Non-pigmented ciliary epithelial cell (primary cell): ENCODE data around the gene AFAP1.

Experiments used
- DNase-seq: peaks from one replicate; pipeline ENCODE4 v3.0.0-alpha.2; 2010; ENCODE audit warnings: low read depth

AFAP1 gene

GRCh38 chr4:7841071-7841470 is 98.6 kb downstream of the AFAP1 start:
- no peak for DNase-seq

GRCh38 chr4:7839856-7840255 is 99.8 kb downstream of the AFAP1 start:
- no peak for DNase-seq

GRCh38 chr4:7838136-7838782 is 101.4 kb downstream of the AFAP1 start:
- DNase-seq: no peak

GRCh38 chr4:7837597-7838135 is 102.0 kb downstream of the AFAP1 start:
- DNase-seq: no peak

- no peak for DNase-seq
These were observed 107.6 kb downstream of the AFAP1 start for GRCh38 chr4:7831858-7832730.

GRCh38 chr4:7831330-7831729 is 108.3 kb downstream of the AFAP1 start:
- peak; percentile 85 for DNase-seq

GRCh38 chr4:7830747-7831146 is 108.9 kb downstream of the AFAP1 start:
- no peak for DNase-seq

GRCh38 chr4:7829652-7830580 is 109.7 kb downstream of the AFAP1 start:
- no peak for DNase-seq

GRCh38 chr4:7828793-7829301 is 110.8 kb downstream of the AFAP1 start:
- no peak for DNase-seq

- peak; percentile 99 for DNase-seq
These were observed 111.5 kb downstream of the AFAP1 start for GRCh38 chr4:7828011-7828720.

GRCh38 chr4:7827566-7827965 is 112.1 kb downstream of the AFAP1 start:
- no peak for DNase-seq

GRCh38 chr4:7826909-7827306 is 112.8 kb downstream of the AFAP1 start:
- no peak for DNase-seq

- no peak for DNase-seq
These were observed 113.3 kb downstream of the AFAP1 start for GRCh38 chr4:7826176-7826908.

GRCh38 chr4:7824218-7824617 is 115.4 kb downstream of the AFAP1 start:
- no peak for DNase-seq

- no peak for DNase-seq
These were observed 116.2 kb downstream of the AFAP1 start for GRCh38 chr4:7823416-7823824.

- no peak for DNase-seq
These were observed 116.8 kb downstream of the AFAP1 start for GRCh38 chr4:7822877-7823276.

- DNase-seq: no peak
These were observed 117.5 kb downstream of the AFAP1 start for GRCh38 chr4:7822137-7822505.

- DNase-seq: no peak
These were observed 118.2 kb downstream of the AFAP1 start for GRCh38 chr4:7821245-7822136.

GRCh38 chr4:7820031-7820818 is 119.4 kb downstream of the AFAP1 start:
- DNase-seq: no peak
